C4-2B (cell line): Measurements from ENCODE around the gene GID8.

Source experiments
- CTCF ChIP-seq: fragments of 450-650 bp; conservative IDR thresholded peaks from 2 replicates; pipeline ENCODE4 v1.5.1; 2017; ENCODE audit warnings: mild to moderate bottlenecking
- ZFX ChIP-seq: fragments of 450-650 bp; IDR thresholded peaks from 2 replicates; pipeline ENCODE4 v1.6.1; 2017

DNA sequence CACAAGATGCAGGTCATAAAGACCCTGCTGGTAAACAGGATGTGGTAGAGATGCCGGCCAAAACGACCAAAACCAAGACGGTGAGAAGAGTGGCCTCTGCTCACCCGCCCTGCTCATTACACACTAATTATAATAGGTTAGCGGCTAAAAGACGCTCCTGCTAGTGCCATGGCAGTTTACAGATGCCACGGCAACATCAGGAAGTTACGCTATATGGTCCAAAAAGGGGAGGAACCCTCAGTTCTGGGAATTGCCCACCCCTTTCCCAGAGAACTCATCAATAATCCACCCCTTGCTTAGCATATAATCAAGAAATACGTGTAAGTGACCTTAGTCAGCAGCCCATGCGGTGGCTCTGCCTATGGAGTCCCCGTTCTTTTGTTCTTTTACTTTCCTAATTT, 51.3 kb downstream of the GID8 start:
- no peak for TF ChIP-seq CTCF
- no peak for TF ChIP-seq ZFX
